Hematopoietic multipotent progenitor cell (in vitro differentiated cells): ENCODE data around the gene ASB14. TPM values are rescaled to one million over a fixed set of nuclear protein-coding genes. Genes with fewer than 3 reads are reported as not detected.
A peak's percentile ranks its signal among the peaks of the same experiment; 100 is the strongest.

Experiments used
- DNase-seq, 3 donors: peaks; one replicate each; pipeline ENCODE4 v3.0.0-alpha.2; 2011 to 2015; ENCODE audit warnings: low read depth in 2 of 3, low spot score in 2 of 3
- total RNA-seq: library from RNA; depleted of rRNA; stranded (reverse); fragments of >200 nt; gene quantifications from one replicate; pipeline ENCODE4 v1.2.3, GENCODE V29; 2012

Gene ASB14
- total RNA-seq, 1 donor: not detected

GRCh38 chr3:57261929-57262328, 30.6 kb downstream of the ASB14 start:
- no peak for DNase-seq

- no peak for DNase-seq
These were observed 31.4 kb downstream of the ASB14 start for GRCh38 chr3:57261119-57261518.

- no peak for DNase-seq
These were observed 34.8 kb downstream of the ASB14 start for GRCh38 chr3:57257678-57258077.

- no peak for DNase-seq
These were observed 35.6 kb downstream of the ASB14 start for GRCh38 chr3:57256844-57257243.

GRCh38 chr3:57252404-57252803, 40.1 kb downstream of the ASB14 start:
- no peak for DNase-seq

GRCh38 chr3:57244946-57245345, 47.5 kb downstream of the ASB14 start:
- DNase-seq: no peak

GRCh38 chr3:57234613-57235575, 57.6 kb downstream of the ASB14 start:
- peak in 1 of 3 donors; percentile 9 for DNase-seq

GRCh38 chr3:57233799-57234198, 58.7 kb downstream of the ASB14 start:
- no peak for DNase-seq

- no peak for DNase-seq
These were observed 62.5 kb downstream of the ASB14 start for GRCh38 chr3:57230006-57230405.

GRCh38 chr3:57227930-57228751, 64.3 kb downstream of the ASB14 start:
- DNase-seq: peak; percentile 17 to 58 (median 47)

GRCh38 chr3:57227204-57227929, 65.1 kb downstream of the ASB14 start, which contains the start of gene APPL1:
APPL1 (plus strand) TSS chr3:57227729; CDS start chr3:57227884, 155 bp downstream.
- peak; percentile 55 to 92 (median 92) for DNase-seq

- peak in 1 of 3 donors; percentile 25 for DNase-seq
These were observed 66.3 kb downstream of the ASB14 start for GRCh38 chr3:57226176-57226575.

- DNase-seq: no peak
These were observed 67.6 kb downstream of the ASB14 start for GRCh38 chr3:57224856-57225255.

GRCh38 chr3:57221883-57222282, 70.6 kb downstream of the ASB14 start:
- DNase-seq: no peak

Other genes with a start within 250 kb of the ASB14 start
- under 0.01 TPM for gene SPATA12, start 232.0 kb downstream of the ASB14 start, total RNA-seq
- gene IL17RD, start 127.3 kb downstream of the ASB14 start, total RNA-seq: 0.27 TPM
- 2.2 TPM for gene HESX1, start 92.7 kb downstream of the ASB14 start, total RNA-seq
- 36.9 TPM for gene APPL1, start 65.0 kb downstream of the ASB14 start, total RNA-seq